Heart right ventricle (tissue), 16 donors: ENCODE results near the gene TRAPPC1. TPM values are rescaled to one million over a fixed set of nuclear protein-coding genes. Genes with fewer than 3 reads are reported as not detected.
A peak's percentile ranks its signal among the peaks of the same experiment; 100 is the strongest.

Experiments
- ATAC-seq, 8 donors: fragments of 200-7000 bp; cut with Tn5 transposase; one replicate each; pipeline ENCODE4 v1.9.1; 2020; ENCODE audit warnings: mild to moderate bottlenecking in 8 of 8, moderate library complexity in 8 of 8, moderate number of reproducible peaks in 1 of 8
- DNase-seq, 2 donors: peaks; one replicate each; pipeline ENCODE4 v3.0.0-alpha.2; 2020
- H3K27ac ChIP-seq, 10 donors: fragments of 200-600 bp; sonication (generic) in 2 of 10; one replicate each; pipeline versions ENCODE4 v1.5.0 to v1.8.0; 2020 to 2022; ENCODE audit warnings: mild to moderate bottlenecking in 3 of 10
- H3K27me3 ChIP-seq, 7 donors: fragments of 200-600 bp; one replicate each; pipeline ENCODE4 v1.8.0; 2021 to 2022; ENCODE audit warnings: mild to moderate bottlenecking in 2 of 7
- H3K36me3 ChIP-seq, 9 donors: fragments of 200-600 bp; sonication (generic) in 1 of 9; one replicate each; pipeline versions ENCODE4 v1.5.0 to v1.8.0; 2020 to 2022; ENCODE audit warnings: mild to moderate bottlenecking in 2 of 9
- H3K4me1 ChIP-seq, 9 donors: fragments of 200-600 bp; sonication (generic) in 1 of 9; one replicate each; pipeline versions ENCODE4 v1.5.0 to v1.8.0; 2020 to 2022; ENCODE audit warnings: mild to moderate bottlenecking in 4 of 9
- H3K4me3 ChIP-seq, 10 donors: fragments of 200-600 bp; sonication (generic) in 2 of 10; one replicate each; pipeline versions ENCODE4 v1.5.0 to v1.8.0; 2020 to 2022; ENCODE audit warnings: mild to moderate bottlenecking in 7 of 10, moderate library complexity in 2 of 10
- H3K9me3 ChIP-seq, 11 donors: fragments of 200-600 bp in 10 of 11; sonication (generic) in 2 of 11; one replicate each; pipeline versions ENCODE4 v1.5.0 to v1.8.0; 2013 to 2022; ENCODE audit warnings: mild to moderate bottlenecking in 2 of 11, control low read depth in 1 of 11, moderate library complexity in 1 of 11
- WGBS, 2 donors: extraction: QIAGEN DNeasy Blood & Tissue Kit; methylation state at CpG; one replicate each; pipeline ENCODE4 v1.1.7; 2013; ENCODE audit warnings: inconsistent platforms in 1 of 2; 5-methylcytosine and 5-hydroxymethylcytosine counted together
- intact Hi-C, 10 donors: fragments of 100-400 bp; cut with DNase I; formaldehyde crosslinking; loops; one replicate each; pipeline versions ENCODE4 v1.11.1 to v1.14.2; 2022
- polyA plus RNA-seq, 2 donors: library from polyadenylated mRNA; stranded (reverse); fragments of 200-250 nt; gene quantifications; one replicate each; pipeline ENCODE4 v1.2.3, GENCODE V29; 2013
- total RNA-seq, 10 donors: library from RNA; stranded (reverse); fragmentation: NEBNext Ultra II Directional in 3 of 10; extraction: Animal tissue kit (Norgen Biotek cat#: 25700) in 3 of 10; gene quantifications; one replicate each; pipeline versions ENCODE4 v1.2.1 to v1.2.4, GENCODE V29; 2021 to 2023
- TF ChIP-seq, protein P1 (sequence below), 9 donors: fragments of 200-600 bp; sonication (generic) in 2 of 9; IDR thresholded peaks; one replicate each; pipeline versions ENCODE4 v1.5.0 to v1.8.0; 2021 to 2022; ENCODE audit warnings: antibody characterized with exemption in 9 of 9, mild to moderate bottlenecking in 5 of 9, moderate library complexity in 1 of 9
- donor health status: Arrhythmogenic right ventricular cardiomyopathy.
- donor health status: ischemic (EF 13 %, LVEDD 7.1; RV severe dilation, severe dysfunction).
- donor health status: healthy with polysubstance abuse.
- donor health status: DM: no; HTN: yes; CAD: no.
- donor health status: DM: no; HTN: no; CAD: no.
- donor health status: ischemic (EF 25% LVEDD 6.9; RV normal size, moderate dysfunction).
- donor health status: ischemic (EF 25% LVEDD 5.7; RV mildly dilated, moderate dysfunction).
- donor health status: healthy.
- donor health status: DM: yes; HTN: yes; CAD: no.
- donor health status: Ischemic cardiomyopathy.
- donor health status: ischemic (EF 35%, LVEDD 5.7; RV mildly dilated, moderate dysfunction).
- donor health status: nonischemic (EF 11% LVEDD 7.7; RV severe dilation, severe dysfunction).
- donor health status: DM: yes; HTN: yes; CAD: no.
- donor health status: PGD.
- donor health status: ischemic (EF 29% LVEDD 5.4; RV normal size, mild dysfunction).
- donor health status: nonischemic (EF 23%, LVEDD 6.1; RV moderate dilation, normal function).

The TRAPPC1 gene
- total and polyA plus RNA-seq, 12 donors: 104 to 166 (median 121) TPM

DNA sequence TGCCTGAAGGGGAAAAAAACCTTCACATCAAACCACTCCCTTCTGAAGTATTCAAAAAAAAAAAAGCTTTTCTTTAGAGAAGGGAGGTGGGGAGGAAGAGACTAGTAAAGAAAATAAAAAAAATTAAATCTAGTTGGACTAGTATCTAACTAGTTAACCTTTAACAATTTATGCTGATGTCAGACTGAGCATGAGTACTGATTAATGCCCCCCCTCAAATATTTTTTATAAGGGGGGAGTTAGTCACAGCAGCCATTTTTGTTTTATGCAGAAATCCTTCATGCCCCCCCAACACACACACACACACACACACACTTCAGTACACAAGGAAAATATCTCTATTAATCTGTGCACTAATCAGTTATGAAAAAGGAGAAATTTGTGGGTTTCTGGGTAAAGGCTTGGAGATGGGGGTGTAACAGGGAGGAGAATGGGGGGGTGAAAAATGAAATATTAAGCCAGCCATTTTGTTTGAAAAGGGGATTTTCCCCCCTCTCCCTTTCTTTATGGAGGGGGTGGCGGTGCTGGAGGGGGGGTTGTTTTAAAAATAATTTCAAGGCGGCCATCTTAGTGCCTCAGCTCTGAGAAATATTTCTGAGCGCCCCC lies 47.9 kb downstream of the TRAPPC1 start:
- TF ChIP-seq, protein P1, sequence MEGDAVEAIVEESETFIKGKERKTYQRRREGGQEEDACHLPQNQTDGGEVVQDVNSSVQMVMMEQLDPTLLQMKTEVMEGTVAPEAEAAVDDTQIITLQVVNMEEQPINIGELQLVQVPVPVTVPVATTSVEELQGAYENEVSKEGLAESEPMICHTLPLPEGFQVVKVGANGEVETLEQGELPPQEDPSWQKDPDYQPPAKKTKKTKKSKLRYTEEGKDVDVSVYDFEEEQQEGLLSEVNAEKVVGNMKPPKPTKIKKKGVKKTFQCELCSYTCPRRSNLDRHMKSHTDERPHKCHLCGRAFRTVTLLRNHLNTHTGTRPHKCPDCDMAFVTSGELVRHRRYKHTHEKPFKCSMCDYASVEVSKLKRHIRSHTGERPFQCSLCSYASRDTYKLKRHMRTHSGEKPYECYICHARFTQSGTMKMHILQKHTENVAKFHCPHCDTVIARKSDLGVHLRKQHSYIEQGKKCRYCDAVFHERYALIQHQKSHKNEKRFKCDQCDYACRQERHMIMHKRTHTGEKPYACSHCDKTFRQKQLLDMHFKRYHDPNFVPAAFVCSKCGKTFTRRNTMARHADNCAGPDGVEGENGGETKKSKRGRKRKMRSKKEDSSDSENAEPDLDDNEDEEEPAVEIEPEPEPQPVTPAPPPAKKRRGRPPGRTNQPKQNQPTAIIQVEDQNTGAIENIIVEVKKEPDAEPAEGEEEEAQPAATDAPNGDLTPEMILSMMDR (IDR thresholded peaks at IDR 0.05): no peak
- intact Hi-C loops: no loop called here
- 23 to 45% methylated on average over 3 of the region's 3 CpGs for WGBS, 2 donors
- H3K4me3 ChIP-seq: peak overlapping the region in 8 of 10 donors; percentile 18 to 78 (median 44)
- no peaks in the 10 kb centered on the region for H3K27me3 ChIP-seq
- no peaks in the 10 kb centered on the region for H3K9me3 ChIP-seq
- peaks cover 0 to 31% (median 10%) of the 10 kb centered on the region in 9 donors for H3K36me3 ChIP-seq
- no peak for DNase-seq
- peak overlapping the region in 6 of 10 donors; percentile 3 to 94 (median 74) for H3K27ac ChIP-seq
- peaks cover 11 to 77% (median 53%) of the 10 kb centered on the region in 9 donors for H3K4me1 ChIP-seq
- ATAC-seq: no peak

DNA sequence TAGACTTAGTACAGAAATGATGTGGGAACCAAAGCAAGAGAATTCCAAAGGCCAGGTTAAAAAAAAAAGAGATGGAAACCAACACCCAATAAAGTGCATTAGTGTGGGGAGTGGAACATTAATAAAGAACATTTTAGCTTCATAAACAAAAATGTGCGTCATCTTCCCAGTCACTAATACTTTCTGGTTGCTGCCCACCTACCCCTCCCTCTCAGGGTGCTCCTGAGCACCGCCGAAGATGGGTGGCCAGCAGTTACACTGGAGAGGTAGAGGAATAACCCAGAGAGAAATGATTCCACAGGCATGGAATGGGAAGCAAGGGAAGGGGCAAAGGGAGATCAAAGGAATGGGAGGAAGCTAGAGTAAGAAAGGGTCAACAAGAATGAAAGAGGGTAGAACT lies 49.1 kb downstream of the TRAPPC1 start:
- H3K36me3 ChIP-seq: peaks cover 0 to 41% (median 10%) of the 10 kb centered on the region in 9 donors
- TF ChIP-seq, protein P1 (IDR thresholded peaks at IDR 0.05): no peak
- 83 to 92% methylated on average over 3 of the region's 3 CpGs for WGBS, 2 donors
- ATAC-seq: no peak
- DNase-seq: no peak
- peaks cover 3 to 65% (median 41%) of the 10 kb centered on the region in 9 donors for H3K4me1 ChIP-seq
- intact Hi-C loops: no loop called here
- no peak overlapping the region for H3K4me3 ChIP-seq
- no peaks in the 10 kb centered on the region for H3K9me3 ChIP-seq
- peak overlapping the region in 2 of 10 donors; percentile 57 to 76 for H3K27ac ChIP-seq
- H3K27me3 ChIP-seq: no peaks in the 10 kb centered on the region

DNA sequence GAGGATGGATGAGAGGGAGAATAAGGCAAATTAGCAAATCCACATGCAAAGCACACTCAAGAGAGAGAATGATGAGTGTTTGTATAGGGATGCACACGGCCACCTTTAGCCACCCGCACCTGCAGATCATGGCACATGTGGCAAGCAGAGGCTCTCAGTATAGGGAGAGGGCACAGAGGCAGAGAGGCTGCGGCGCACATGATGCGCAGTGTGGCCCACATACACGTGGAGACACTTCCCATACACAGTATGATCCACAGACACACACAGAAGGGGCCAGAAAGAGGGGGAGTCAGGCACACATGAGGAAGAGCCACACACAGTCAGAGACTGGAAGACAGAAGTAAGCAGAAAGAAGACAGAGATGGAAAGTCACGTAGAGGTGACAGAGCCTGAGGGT lies 49.7 kb downstream of the TRAPPC1 start:
- intact Hi-C loops: no loop called here
- ATAC-seq (no peak), DNase-seq (no peak)
- no peak overlapping the region for H3K4me3 ChIP-seq
- no peaks in the 10 kb centered on the region for H3K9me3 ChIP-seq
- TF ChIP-seq, protein P1 (IDR thresholded peaks at IDR 0.05): no peak
- H3K27ac ChIP-seq: peak overlapping the region in 1 of 10 donors; percentile 15
- no peaks in the 10 kb centered on the region for H3K27me3 ChIP-seq
- WGBS, 2 donors: 75 to 81% methylated on average over 7 of the region's 7 CpGs
- H3K4me1 ChIP-seq: peaks cover 2 to 59% (median 36%) of the 10 kb centered on the region in 9 donors
- H3K36me3 ChIP-seq: peaks cover 0 to 47% (median 10%) of the 10 kb centered on the region in 9 donors

DNA sequence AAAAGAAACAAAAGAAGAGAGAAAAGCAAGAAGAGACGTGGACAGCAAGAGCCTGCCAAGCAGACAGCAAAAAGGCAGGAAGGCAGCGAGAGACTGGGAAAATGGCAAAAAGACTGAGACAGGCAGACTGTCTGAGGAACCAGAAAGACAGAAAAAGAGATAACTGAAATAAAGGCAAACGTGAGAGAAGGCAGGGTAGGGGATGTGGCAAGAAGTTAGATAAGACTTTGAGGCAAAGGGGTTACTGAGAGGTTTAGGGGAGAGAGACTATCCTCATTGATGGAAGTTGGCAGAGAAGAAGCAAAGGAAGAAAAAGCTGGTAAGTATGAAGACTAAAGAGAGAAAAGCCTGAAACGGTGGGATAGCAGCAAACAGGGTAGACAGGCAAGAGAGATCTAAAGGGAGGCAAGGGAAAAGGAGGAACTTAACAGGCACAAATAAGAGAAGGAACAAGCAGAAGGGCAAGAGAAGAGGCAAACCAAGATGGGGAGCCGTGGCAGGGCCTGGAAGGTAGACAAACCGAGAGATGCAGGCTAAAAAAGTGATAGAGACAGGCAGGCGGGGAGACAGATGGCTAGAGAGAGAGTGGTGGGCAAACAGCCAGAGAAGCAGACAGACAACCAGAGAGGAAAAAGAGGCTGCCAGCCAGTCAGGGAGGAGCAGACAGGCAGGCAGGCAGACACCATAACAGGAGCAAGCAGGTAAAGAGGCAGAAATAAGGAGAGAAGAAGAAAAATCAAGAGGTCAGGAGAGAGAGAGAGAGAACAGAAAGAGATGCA lies 50.3 kb downstream of the TRAPPC1 start:
- intact Hi-C loops: no loop called here
- peaks cover 0 to 53% (median 30%) of the 10 kb centered on the region in 9 donors for H3K4me1 ChIP-seq
- H3K36me3 ChIP-seq: peaks cover 0 to 49% (median 10%) of the 10 kb centered on the region in 9 donors
- WGBS, 2 donors: 48 to 55% methylated on average over 7 of the region's 7 CpGs
- H3K4me3 ChIP-seq: no peak overlapping the region
- no peaks in the 10 kb centered on the region for H3K9me3 ChIP-seq
- no peaks in the 10 kb centered on the region for H3K27me3 ChIP-seq
- TF ChIP-seq, protein P1 (IDR thresholded peaks at IDR 0.05): no peak
- no peak for DNase-seq
- ATAC-seq: no peak
- peak overlapping the region in 2 of 10 donors; percentile 15 to 45 for H3K27ac ChIP-seq

Other genes starting within 250 kb of the TRAPPC1 start
- gene TP53, start 244.5 kb downstream of the TRAPPC1 start, total RNA-seq: 10 to 100 TPM in 9 of 10 donors, 1 to 10 TPM in 1; 8.2 to 29.1 (median 13.9) TPM
- 1 to 10 TPM; 7.9 to 8.6 TPM for gene TP53, start 244.5 kb downstream of the TRAPPC1 start, polyA plus RNA-seq
- gene WRAP53, start 243.5 kb downstream of the TRAPPC1 start, total RNA-seq: 1 to 10 TPM; 3.8 to 5.8 (median 4.7) TPM
- gene WRAP53, start 243.5 kb downstream of the TRAPPC1 start, polyA plus RNA-seq: 10 to 100 TPM; 10.4 to 12.1 TPM
- gene EFNB3, start 226.7 kb downstream of the TRAPPC1 start, total RNA-seq: 1 to 10 TPM in 2 of 10 donors, under 1 TPM in 8; 0.17 to 1.3 (median 0.53) TPM
- under 1 TPM; 0.22 to 0.64 TPM for gene EFNB3, start 226.7 kb downstream of the TRAPPC1 start, polyA plus RNA-seq
- under 1 TPM in 7 of 10 donors, not detected in 3; 0.02 to 0.30 (median 0.05) TPM for gene DNAH2, start 214.2 kb downstream of the TRAPPC1 start, total RNA-seq
- gene DNAH2, start 214.2 kb downstream of the TRAPPC1 start, polyA plus RNA-seq: under 1 TPM; under 0.01 to 0.01 TPM
- gene KDM6B, start 97.7 kb downstream of the TRAPPC1 start, total RNA-seq: 10 to 100 TPM; 18.0 to 35.4 (median 26.9) TPM
- 10 to 100 TPM in 1 of 2 donors, 1 to 10 TPM in 1; 5.2 to 17.6 TPM for gene KDM6B, start 97.7 kb downstream of the TRAPPC1 start, polyA plus RNA-seq
- 10 to 100 TPM; 12.3 to 47.4 (median 19.3) TPM for gene TMEM88, start 76.9 kb downstream of the TRAPPC1 start, total RNA-seq
- 100 to 1,000 TPM; 121 to 298 TPM for gene TMEM88, start 76.9 kb downstream of the TRAPPC1 start, polyA plus RNA-seq
- gene NAA38, start 74.4 kb downstream of the TRAPPC1 start, total RNA-seq: 100 to 1,000 TPM in 1 of 10 donors, 10 to 100 TPM in 9; 59.2 to 115 (median 73.0) TPM
- 100 to 1,000 TPM; 108 to 167 TPM for gene NAA38, start 74.4 kb downstream of the TRAPPC1 start, polyA plus RNA-seq
- 10 to 100 TPM; 12.7 to 20.1 (median 16.0) TPM for gene CYB5D1, start 73.9 kb downstream of the TRAPPC1 start, total RNA-seq
- 10 to 100 TPM; 10.0 to 11.6 TPM for gene CYB5D1, start 73.9 kb downstream of the TRAPPC1 start, polyA plus RNA-seq
- gene CHD3, start 43.2 kb downstream of the TRAPPC1 start, total RNA-seq: 10 to 100 TPM in 5 of 10 donors, 1 to 10 TPM in 5; 8.2 to 22.0 (median 10.4) TPM
- 10 to 100 TPM; 13.7 to 29.0 TPM for gene CHD3, start 43.2 kb downstream of the TRAPPC1 start, polyA plus RNA-seq
- 1 to 10 TPM in 2 of 10 donors, under 1 TPM in 8; 0.15 to 1.6 (median 0.90) TPM for gene RNF227, start 15.7 kb downstream of the TRAPPC1 start, total RNA-seq
- 1 to 10 TPM; 1.5 to 1.9 TPM for gene RNF227, start 15.7 kb downstream of the TRAPPC1 start, polyA plus RNA-seq
- under 1 TPM; 0.11 to 0.72 (median 0.31) TPM for gene KCNAB3, start 2.1 kb downstream of the TRAPPC1 start, total RNA-seq
- 1 to 10 TPM in 1 of 2 donors, under 1 TPM in 1; 0.49 to 1.5 TPM for gene KCNAB3, start 2.1 kb downstream of the TRAPPC1 start, polyA plus RNA-seq
- gene CNTROB, start 260 bp upstream of the TRAPPC1 start, total RNA-seq: 10 to 100 TPM in 7 of 10 donors, 1 to 10 TPM in 3; 7.8 to 14.4 (median 10.7) TPM
- gene CNTROB, start 260 bp upstream of the TRAPPC1 start, polyA plus RNA-seq: 10 to 100 TPM; 11.1 to 19.8 TPM
- gene GUCY2D, start 70.7 kb upstream of the TRAPPC1 start, total RNA-seq: under 1 TPM in 6 of 10 donors, not detected in 4; 0.06 to 0.69 (median 0.36) TPM
- gene GUCY2D, start 70.7 kb upstream of the TRAPPC1 start, polyA plus RNA-seq: not detected
- under 1 TPM in 4 of 10 donors, not detected in 6; 0.10 to 0.76 (median 0.15) TPM for gene ALOX15B, start 107.1 kb upstream of the TRAPPC1 start, total RNA-seq
- gene ALOX15B, start 107.1 kb upstream of the TRAPPC1 start, polyA plus RNA-seq: 1 to 10 TPM in 1 of 2 donors, under 1 TPM in 1; 0.37 to 1.3 TPM
- not detected for gene ALOX12B, start 155.8 kb upstream of the TRAPPC1 start, total RNA-seq
- gene ALOX12B, start 155.8 kb upstream of the TRAPPC1 start, polyA plus RNA-seq: not detected
- not detected for gene ALOXE3, start 186.6 kb upstream of the TRAPPC1 start, total RNA-seq
- gene ALOXE3, start 186.6 kb upstream of the TRAPPC1 start, polyA plus RNA-seq: under 1 TPM in 1 of 2 donors, not detected in 1; 0.09 TPM
- under 1 TPM in 5 of 10 donors, not detected in 5; 0.17 to 0.52 (median 0.38) TPM for gene HES7, start 192.2 kb upstream of the TRAPPC1 start, total RNA-seq
- gene HES7, start 192.2 kb upstream of the TRAPPC1 start, polyA plus RNA-seq: 1 to 10 TPM in 1 of 2 donors, under 1 TPM in 1; 0.91 to 1.5 TPM
- gene PER1, start 220.5 kb upstream of the TRAPPC1 start, total RNA-seq: 100 to 1,000 TPM in 6 of 10 donors, 10 to 100 TPM in 4; 37.4 to 154 (median 112) TPM
- gene PER1, start 220.5 kb upstream of the TRAPPC1 start, polyA plus RNA-seq: 100 to 1,000 TPM; 112 to 135 TPM
- gene VAMP2, start 231.0 kb upstream of the TRAPPC1 start, total RNA-seq: 10 to 100 TPM; 46.8 to 67.8 (median 62.7) TPM
- gene VAMP2, start 231.0 kb upstream of the TRAPPC1 start, polyA plus RNA-seq: 10 to 100 TPM; 49.0 to 54.3 TPM
- 10 to 100 TPM in 1 of 10 donors, 1 to 10 TPM in 9; 5.2 to 15.2 (median 7.3) TPM for gene TMEM107, start 244.4 kb upstream of the TRAPPC1 start, total RNA-seq
- gene TMEM107, start 244.4 kb upstream of the TRAPPC1 start, polyA plus RNA-seq: 1 to 10 TPM; 4.5 to 7.8 TPM